Measurements from ENCODE around the gene ADGRA3. TPM values are rescaled to one million over a fixed set of nuclear protein-coding genes. Genes with fewer than 3 reads are reported as not detected.

ADGRA3 gene
- total RNA-seq, 2 donors from 2014 or later: 15.6 to 17.3 TPM

DNA sequence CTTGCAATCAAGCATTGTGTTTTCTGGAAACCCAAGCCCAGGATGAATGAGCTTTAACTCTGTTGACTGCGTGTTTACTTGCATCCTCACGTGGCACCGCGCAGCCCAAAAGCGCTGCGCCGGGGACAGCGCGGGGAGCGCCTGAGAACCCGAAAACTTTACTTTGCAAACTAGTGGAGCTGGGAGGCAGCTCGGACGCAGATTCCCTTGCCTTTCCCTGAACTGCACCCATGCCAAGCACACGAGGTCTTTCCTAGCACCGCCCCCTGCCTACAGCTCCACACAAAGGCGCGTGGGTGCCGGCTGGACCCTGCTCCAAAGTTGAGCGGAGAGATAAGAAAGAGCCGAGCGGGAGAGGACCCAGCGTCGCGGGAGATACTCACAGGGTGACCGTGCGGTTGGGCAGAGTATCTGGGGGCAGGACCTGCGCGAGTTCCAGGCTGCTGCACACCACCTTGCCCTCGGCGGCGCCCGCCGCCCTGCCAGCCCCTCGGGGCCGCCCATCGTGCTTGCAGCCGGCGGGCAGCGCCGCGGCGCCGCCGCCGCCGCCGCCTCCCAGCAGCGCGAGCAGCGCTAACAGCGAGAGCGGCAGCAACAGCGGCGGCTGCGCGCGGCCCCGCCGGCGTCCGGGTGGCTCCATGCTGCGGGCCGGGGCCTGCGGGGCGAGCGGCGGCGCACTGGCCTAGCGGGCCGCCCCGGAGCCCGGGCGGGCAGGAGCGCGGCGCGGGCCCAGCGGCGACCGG, 550 bp downstream of the ADGRA3 start:
- peak; percentile 76 to 78 for ATAC-seq
- DNase-seq (ENCODE audit: low spot score in 2 of 2): peak in 1 of 2 donors; percentile 35
- Mint-ChIP-seq H3K27ac (peak overlapping the region; percentile 86 to 97), H3K36me3 (peaks cover 15 to 19% of the 10 kb centered on the region in 2 donors), H3K9me3 (peaks cover 0 to 4% of the 10 kb centered on the region in 2 donors)

DNA sequence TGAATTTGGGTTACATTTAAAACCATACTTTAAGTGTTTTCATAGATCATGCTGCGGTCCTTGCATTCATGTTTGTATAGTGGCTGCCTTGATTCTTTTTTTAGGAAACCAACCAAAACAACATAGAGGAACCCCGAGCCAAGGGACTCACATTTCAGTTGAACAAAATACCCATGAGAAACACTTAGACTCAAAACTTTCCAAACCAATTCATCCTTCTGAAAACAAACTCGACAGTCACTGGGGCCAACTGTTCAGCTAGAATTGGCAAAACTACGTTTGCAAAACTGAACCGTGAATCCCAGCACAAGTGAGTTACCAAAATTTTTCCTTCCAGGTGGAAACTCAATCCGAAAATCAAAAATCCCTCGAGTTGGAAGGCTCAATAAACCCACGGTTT, 1.4 kb downstream of the ADGRA3 start:
- DNase-seq (ENCODE audit: low spot score in 2 of 2) (no peak), ATAC-seq (no peak)
- Mint-ChIP-seq H3K27ac (peak overlapping the region; percentile 74 to 86), H3K36me3 (peaks cover 18 to 22% of the 10 kb centered on the region in 2 donors), H3K9me3 (peaks cover 0 to 4% of the 10 kb centered on the region in 2 donors)

DNA sequence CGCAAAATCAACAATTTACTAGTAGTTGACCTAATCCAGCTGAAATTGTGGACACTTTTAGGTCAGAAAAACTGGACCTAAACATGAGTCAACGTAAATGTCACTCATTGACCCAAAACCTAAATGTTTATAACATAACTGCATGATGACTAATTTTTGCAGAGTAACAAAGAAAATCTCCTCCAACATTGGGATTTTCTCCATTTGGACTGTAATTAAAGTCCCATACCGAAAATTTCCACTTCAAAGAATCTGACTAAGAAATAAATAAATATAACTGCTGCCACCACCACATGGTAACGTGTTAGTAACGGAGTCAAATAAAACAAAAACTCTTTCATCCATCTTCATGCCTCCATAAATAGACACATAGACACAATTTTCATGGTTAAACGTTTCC, 1.9 kb downstream of the ADGRA3 start:
- Mint-ChIP-seq H3K9me3 (peaks cover 0 to 4% of the 10 kb centered on the region in 2 donors), H3K36me3 (peaks cover 18 to 22% of the 10 kb centered on the region in 2 donors), H3K27ac (peak overlapping the region; percentile 74 to 86)
- DNase-seq (ENCODE audit: low spot score in 2 of 2) (no peak), ATAC-seq (no peak)

DNA sequence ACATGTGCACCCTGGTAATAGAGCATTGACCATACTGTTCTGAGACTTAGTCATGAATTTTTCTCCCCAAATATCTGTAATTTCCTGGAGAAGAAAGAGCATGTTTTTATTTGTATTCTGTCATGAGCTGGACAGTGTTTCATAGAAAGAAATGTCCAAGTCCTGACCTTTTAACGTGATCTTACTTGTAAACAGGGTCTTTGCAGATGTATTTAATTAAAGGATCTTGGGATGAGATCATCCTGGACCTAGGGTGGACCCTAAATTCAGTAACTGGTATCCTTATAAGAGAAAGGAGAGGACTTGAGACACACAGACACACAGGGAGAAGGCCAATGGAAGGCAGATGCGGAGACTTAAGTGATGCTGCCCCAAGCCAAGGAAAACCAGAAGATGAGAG, 3.6 kb downstream of the ADGRA3 start:
- Mint-ChIP-seq H3K27ac (no peak overlapping the region), H3K36me3 (peaks cover 18 to 22% of the 10 kb centered on the region in 2 donors), H3K9me3 (peaks cover 0 to 4% of the 10 kb centered on the region in 2 donors)
- DNase-seq (ENCODE audit: low spot score in 2 of 2) (no peak), ATAC-seq (no peak)

DNA sequence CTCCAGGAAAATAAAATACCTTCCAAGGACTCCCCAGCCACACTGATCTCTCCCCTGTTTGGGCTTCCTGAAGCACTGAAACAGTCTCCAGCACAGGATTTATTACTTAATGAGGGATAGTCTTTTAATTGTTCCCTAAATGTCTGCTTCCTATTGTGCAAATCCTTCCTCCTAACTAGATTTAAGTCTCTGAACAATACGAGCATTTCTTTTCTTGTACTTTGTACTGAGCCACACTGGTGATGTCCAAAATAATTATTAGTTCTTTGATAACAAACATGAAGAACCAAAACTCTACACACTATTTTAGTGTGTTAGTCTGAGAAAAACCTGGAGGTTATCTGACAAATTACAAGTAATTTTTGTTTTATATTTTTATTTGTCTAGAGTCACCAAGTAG, 5.1 kb downstream of the ADGRA3 start:
- H3K27ac Mint-ChIP-seq: peak overlapping the region in 1 of 2 donors; percentile 75

DNA sequence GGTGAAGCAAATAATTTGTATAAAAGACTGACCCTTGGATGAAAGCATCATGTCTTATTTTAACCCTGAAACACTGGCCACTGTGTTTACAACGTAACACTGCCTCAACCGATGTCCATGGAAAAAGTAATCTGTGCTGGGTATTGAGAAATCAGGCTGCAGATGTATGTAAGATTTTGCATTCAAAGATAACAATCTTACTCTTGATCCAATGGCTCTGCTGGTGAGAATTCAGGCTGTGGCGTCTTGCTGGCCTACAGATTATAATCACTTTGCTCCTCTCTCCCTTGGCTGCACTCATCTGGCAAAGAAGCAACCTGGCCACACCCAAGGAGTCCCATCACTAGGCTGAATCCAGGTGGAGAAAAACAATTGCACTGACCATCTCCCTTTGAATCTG, 7.5 kb downstream of the ADGRA3 start:
- Mint-ChIP-seq H3K27ac (no peak overlapping the region), H3K36me3 (peaks cover 8 to 15% of the 10 kb centered on the region in 2 donors), H3K9me3 (peaks cover 0 to 4% of the 10 kb centered on the region in 2 donors)
- ATAC-seq (no peak), DNase-seq (ENCODE audit: low spot score in 2 of 2) (no peak)

More for the DNA sequence above, 5.1 kb downstream of the ADGRA3 start:
- DNase-seq (ENCODE audit: low spot score in 2 of 2): no peak
- no peak for ATAC-seq
- H3K36me3 Mint-ChIP-seq: peaks cover 17 to 22% of the 10 kb centered on the region in 2 donors
- H3K9me3 Mint-ChIP-seq: peaks cover 0 to 4% of the 10 kb centered on the region in 2 donors

DNA sequence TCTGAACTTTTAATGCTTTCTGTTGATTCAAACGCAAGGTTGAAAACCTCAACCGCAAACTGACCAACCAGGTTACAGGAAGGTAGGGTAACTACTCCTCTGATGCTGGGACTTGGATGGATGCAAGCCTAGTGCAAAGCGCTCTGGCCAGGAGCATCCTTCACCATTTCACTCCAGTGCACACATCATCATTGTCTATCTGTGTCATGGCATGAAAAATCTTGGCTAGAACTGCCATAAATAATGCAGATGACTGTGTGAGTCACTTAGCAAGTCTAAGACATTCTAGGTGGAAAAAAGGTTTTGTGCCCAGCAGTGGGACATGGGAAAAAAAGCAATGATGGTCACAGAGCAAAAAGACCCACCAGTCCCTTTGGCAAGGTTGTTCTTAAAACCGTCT, 10.9 kb downstream of the ADGRA3 start:
- H3K36me3 Mint-ChIP-seq: peaks cover 0 to 11% of the 10 kb centered on the region in 2 donors
- DNase-seq (ENCODE audit: low spot score in 2 of 2) (no peak), ATAC-seq (no peak)
- H3K27ac Mint-ChIP-seq: no peak overlapping the region
- H3K9me3 Mint-ChIP-seq: no peaks in the 10 kb centered on the region

DNA sequence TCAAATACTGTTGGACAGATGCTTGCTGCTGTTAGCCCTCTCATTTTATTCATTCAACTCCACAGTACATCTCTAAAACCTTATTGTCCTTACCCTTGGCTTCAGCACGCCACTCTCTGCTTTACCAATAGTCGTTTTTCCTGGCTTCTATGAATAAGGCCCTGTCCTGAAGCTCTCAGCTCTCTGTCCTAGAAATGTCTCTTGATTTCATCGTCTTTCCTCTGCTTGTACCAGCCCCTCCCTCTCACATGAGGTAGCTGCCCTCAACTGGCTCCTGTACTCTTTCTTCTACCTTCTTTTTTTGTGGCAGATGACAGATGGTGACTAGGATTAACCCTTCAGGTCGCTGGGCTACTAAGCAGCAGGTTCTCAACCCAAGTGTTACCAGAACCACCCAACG, 11.4 kb downstream of the ADGRA3 start:
- Mint-ChIP-seq H3K9me3 (no peaks in the 10 kb centered on the region), H3K27ac (no peak overlapping the region), H3K36me3 (peaks cover 0 to 12% of the 10 kb centered on the region in 2 donors)
- DNase-seq (ENCODE audit: low spot score in 2 of 2) (no peak), ATAC-seq (no peak)

DNA sequence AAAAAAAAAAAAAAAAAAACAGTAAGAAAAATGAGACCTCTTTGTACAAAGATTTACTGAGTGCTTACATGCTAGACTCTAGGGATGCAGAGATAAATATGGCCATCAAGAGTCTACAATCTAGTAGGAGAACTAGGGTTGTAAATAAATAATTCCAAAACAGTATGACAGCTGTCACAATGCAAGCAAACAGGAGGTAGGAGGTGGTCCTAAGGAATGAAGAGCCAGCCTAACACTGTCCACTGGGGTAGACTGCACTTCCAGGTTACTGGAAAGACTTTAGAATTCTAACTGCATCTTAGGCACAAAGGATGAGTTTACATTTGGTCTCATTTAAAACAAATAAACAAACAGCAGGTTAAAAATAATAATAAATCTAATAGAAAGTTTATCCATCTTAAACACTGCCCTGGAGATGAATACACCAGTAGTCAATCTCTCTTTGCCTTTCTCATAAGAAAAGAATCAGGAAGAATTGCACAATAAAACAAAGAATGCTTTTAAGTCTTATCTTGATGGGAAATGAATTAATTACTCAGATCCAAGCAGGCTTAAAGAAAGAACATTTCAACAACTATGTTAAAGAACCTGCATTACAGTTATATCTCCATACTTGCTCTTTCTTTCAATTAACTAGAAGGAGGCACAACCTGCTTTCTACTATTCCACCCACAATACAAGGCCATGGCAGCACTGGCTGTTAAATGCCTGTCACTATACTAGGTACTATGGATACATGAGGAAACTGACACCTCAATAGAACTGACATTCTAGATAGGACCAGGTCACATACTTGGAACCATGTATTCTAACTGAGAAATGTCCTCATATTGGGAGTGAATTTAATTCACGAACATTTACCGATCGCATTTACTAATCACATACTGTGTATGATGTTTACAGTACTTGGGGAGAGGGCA, 12.7 kb downstream of the ADGRA3 start:
- no peak for DNase-seq (ENCODE audit: low spot score in 2 of 2)

DNA sequence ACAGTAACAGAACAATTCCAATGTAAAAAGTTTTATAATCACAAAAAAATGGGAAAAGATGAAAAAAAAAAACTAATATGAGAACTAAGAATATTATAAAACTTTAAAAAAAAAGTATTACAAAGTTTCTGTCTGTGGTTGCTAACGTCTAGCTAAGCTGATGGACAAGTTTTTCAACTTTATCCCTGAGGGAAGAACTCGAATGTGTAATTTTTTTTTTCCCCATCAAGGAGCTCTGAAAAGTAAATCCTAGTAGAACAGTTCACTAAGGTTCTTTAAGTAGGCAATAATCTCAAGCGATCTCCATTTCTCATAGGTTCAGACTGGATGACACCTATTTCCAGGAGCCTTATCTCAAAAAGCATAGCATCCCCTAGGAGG, 14.2 kb downstream of the ADGRA3 start:
- no peak for DNase-seq (ENCODE audit: low spot score in 2 of 2)
- ATAC-seq: no peak
- H3K36me3 Mint-ChIP-seq: peaks cover 0 to 12% of the 10 kb centered on the region in 2 donors
- no peaks in the 10 kb centered on the region for H3K9me3 Mint-ChIP-seq
- peak overlapping the region in 1 of 2 donors; percentile 82 for H3K27ac Mint-ChIP-seq

More for the DNA sequence above, 12.7 kb downstream of the ADGRA3 start:
- Mint-ChIP-seq H3K36me3 (peaks cover 0 to 12% of the 10 kb centered on the region in 2 donors), H3K9me3 (no peaks in the 10 kb centered on the region), H3K27ac (peak overlapping the region in 1 of 2 donors; percentile 18)
- no peak for ATAC-seq

DNA sequence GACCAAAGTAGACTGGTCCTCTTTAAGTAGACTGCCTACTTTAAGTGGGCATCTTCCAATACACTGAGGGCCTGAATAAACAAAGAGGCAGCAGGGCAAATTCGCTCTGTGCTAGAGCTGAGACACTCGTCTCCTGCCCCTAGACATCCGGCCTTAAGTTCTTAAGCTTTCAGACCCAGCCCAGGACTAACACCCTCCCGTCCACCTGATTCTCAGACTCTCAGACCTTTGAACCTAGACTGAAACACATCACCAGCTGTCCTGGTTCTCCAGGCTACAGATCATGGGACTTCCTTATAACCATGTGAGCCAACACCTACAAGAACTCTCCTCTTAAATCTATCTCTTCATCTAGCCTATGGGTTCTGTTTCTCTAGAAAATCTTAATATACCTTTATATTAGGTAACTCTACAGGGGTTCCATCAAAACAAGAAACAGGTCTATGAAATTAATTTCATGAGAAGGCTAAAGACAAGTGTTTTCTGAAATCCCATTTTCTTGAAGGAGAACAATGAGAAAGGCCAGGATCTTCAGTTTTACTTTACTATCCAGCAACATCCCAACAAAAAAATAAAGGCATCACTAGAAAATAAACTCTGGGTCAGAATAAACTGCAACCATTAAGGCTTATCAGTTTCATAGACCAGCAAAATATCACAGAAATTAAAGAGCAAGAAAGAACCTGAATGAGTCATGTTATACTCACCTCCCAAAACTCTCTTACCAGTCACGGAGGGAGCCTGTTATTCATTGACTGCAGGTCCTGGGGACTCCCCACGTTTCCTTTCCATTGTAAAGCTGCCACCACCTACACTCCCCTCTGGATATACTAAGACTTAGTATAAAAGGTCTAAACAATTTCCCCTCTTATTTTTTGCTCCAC, 14.8 kb downstream of the ADGRA3 start:
- DNase-seq (ENCODE audit: low spot score in 2 of 2): peak in 1 of 2 donors; percentile 36
- H3K36me3 Mint-ChIP-seq: peaks cover 0 to 10% of the 10 kb centered on the region in 2 donors
- H3K9me3 Mint-ChIP-seq: no peaks in the 10 kb centered on the region
- peak; percentile 97 to 98 for ATAC-seq
- H3K27ac Mint-ChIP-seq: peak overlapping the region in 1 of 2 donors; percentile 82

DNA sequence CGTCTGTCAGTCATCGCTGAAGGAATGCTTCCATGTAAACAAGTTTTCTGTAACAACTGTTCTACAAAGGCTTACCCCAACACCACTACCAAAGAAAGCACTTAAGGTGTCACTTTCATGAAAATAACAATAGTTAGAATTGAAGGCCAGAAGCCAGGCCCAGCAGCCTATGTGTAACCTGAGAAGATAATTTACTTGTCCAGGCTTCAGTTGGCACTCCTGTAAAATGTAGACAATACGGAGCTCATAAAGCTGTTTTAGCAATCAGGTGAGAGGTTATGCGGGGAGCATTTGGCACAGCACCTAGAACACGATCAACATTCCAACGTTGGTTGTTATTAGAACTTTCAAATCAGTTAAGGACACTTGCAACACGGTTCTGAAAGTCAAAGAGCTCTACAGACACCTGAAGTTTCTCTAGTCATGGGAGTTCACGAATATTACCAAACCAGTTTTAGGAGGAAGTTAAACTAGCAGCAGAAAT, 15.7 kb downstream of the ADGRA3 start:
- ATAC-seq: no peak
- H3K9me3 Mint-ChIP-seq: peaks cover 0 to under 1% of the 10 kb centered on the region in 2 donors

DNA sequence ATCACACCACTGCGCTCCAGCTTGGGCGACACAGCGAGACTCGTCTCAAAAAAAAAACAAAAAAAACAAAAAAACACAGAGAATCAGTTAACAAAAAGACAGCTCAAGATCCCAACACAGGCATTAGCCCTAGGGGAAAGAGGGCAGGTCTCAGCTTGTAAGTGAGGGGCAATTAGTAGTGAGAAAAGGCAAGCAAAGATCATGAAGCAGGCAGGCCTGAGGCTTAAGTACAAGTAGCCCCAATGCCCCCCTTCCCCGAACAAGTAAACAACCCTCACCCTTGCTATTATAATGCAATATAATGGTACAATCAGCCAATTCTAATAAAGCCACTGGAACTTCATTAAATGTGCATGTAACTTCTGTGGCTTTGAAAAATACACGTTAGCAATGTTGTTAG, 17.0 kb downstream of the ADGRA3 start:
- Mint-ChIP-seq H3K9me3 (peaks cover 4% of the 10 kb centered on the region in 2 donors), H3K27ac (no peak overlapping the region), H3K36me3 (peaks cover 5 to 17% of the 10 kb centered on the region in 2 donors)
- no peak for DNase-seq (ENCODE audit: low spot score in 2 of 2)
- ATAC-seq: no peak

More for the DNA sequence above, 15.7 kb downstream of the ADGRA3 start:
- no peak overlapping the region for H3K27ac Mint-ChIP-seq
- peaks cover under 1 to 6% of the 10 kb centered on the region in 2 donors for H3K36me3 Mint-ChIP-seq
- no peak for DNase-seq (ENCODE audit: low spot score in 2 of 2)

DNA sequence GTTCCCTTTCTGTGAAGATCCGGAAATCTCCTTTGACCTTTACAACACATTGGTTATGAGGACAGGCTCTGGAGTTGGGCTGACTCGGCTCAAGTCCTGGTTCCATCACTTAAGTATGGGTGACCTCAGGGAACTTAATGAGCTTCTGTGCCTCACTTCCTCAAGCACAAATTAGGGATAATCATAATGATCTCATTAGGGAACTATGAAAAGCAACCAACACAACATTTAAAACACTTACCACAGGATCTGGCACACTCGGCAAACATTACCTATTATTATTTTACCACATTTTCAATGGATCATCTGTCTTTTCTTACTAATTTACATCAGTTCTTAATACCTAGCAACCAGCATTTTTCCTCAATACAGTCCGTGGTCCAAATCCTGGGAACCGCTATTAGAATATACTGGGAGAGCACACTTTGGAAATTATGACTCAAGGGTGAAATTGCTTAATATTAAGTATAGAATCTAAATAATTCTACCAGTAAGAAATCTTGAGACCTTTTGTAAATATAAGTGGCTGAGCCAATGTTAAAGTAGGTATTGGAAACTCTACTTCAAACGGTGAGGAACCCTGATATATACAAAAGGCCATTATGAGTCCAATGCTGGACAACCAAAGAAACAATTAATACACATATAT, 19.6 kb downstream of the ADGRA3 start:
- ATAC-seq (no peak), DNase-seq (ENCODE audit: low spot score in 2 of 2) (no peak)
- H3K9me3 Mint-ChIP-seq: peaks cover 4% of the 10 kb centered on the region in 2 donors
- no peak overlapping the region for H3K27ac Mint-ChIP-seq
- peaks cover 5 to 17% of the 10 kb centered on the region in 2 donors for H3K36me3 Mint-ChIP-seq

DNA sequence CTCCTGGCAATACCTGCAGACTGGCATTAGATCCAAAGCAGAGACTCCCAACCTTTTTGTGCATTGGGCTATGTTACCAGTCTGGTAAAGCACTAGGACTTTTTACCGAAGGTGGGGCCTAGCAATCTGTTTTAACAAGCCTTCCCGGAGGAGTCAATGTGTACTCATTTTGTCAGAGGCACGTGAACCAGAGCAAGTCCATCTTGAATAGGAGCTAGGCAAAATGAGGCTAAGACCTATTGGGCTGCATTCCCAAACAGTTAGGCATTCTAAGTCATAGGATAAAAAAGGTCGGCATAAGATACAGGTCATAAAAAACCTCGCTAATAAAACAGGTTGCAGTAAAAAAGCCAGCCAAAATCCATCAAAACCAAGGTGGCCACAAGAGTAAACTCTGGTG, 22.3 kb downstream of the ADGRA3 start:
- DNase-seq (ENCODE audit: low spot score in 2 of 2) (no peak), ATAC-seq (no peak)
- Mint-ChIP-seq H3K9me3 (peaks cover 4 to 9% of the 10 kb centered on the region in 2 donors), H3K27ac (no peak overlapping the region), H3K36me3 (peaks cover 5 to 12% of the 10 kb centered on the region in 2 donors)
